ENCODE measurements around the gene CCDC177.
"Not testable (repeated sequence)": the region's sequence is repeated elsewhere in the genome, so short reads cannot be mapped to it uniquely, and the experiment has no call there.

The CCDC177 gene

GRCh38 chr14:69599431-69599830, 24.8 kb upstream of the CCDC177 start:
- not testable (repeated sequence) for DNase-seq

GRCh38 chr14:69595336-69595735, 20.7 kb upstream of the CCDC177 start:
- no peak for DNase-seq

- no peak for DNase-seq
Measured at GRCh38 chr14:69594846-69595245, 20.2 kb upstream of the CCDC177 start.

- DNase-seq: no peak
Measured at GRCh38 chr14:69593018-69593677, 18.5 kb upstream of the CCDC177 start.

GRCh38 chr14:69591317-69591716, 16.6 kb upstream of the CCDC177 start:
- DNase-seq: no peak

- DNase-seq: no peak
Measured at GRCh38 chr14:69587389-69587788, 12.7 kb upstream of the CCDC177 start.

GRCh38 chr14:69586404-69586803, 11.7 kb upstream of the CCDC177 start:
- DNase-seq: no peak

- DNase-seq: no peak
Measured at GRCh38 chr14:69584389-69584788, 9.7 kb upstream of the CCDC177 start.

GRCh38 chr14:69582829-69583228, 8.2 kb upstream of the CCDC177 start:
- DNase-seq: no peak

GRCh38 chr14:69582212-69582611, 7.5 kb upstream of the CCDC177 start:
- DNase-seq: no peak

GRCh38 chr14:69581316-69581935, 6.8 kb upstream of the CCDC177 start:
- DNase-seq: no peak

GRCh38 chr14:69580009-69580577, 5.4 kb upstream of the CCDC177 start:
- DNase-seq: peak; percentile 34

GRCh38 chr14:69579476-69579875, 4.8 kb upstream of the CCDC177 start:
- no peak for DNase-seq

GRCh38 chr14:69574954-69575295, 254 bp upstream of the CCDC177 start:
- DNase-seq: no peak

- peak; percentile 36 for DNase-seq
Measured at GRCh38 chr14:69573831-69574262, 824 bp downstream of the CCDC177 start.

GRCh38 chr14:69573205-69573830, 1.4 kb downstream of the CCDC177 start:
- no peak for DNase-seq

- no peak for DNase-seq
Measured at GRCh38 chr14:69572841-69573135, 1.9 kb downstream of the CCDC177 start.

GRCh38 chr14:69572030-69572840, 2.4 kb downstream of the CCDC177 start:
- DNase-seq: peak; percentile 20

- peak; percentile 10 for DNase-seq
Measured at GRCh38 chr14:69571449-69572029, 3.1 kb downstream of the CCDC177 start.

- DNase-seq: no peak
Measured at GRCh38 chr14:69570836-69571330, 3.8 kb downstream of the CCDC177 start.

- DNase-seq: no peak
Measured at GRCh38 chr14:69569859-69570258, 4.8 kb downstream of the CCDC177 start.

- no peak for DNase-seq
Measured at GRCh38 chr14:69567563-69567962, 7.1 kb downstream of the CCDC177 start.

- no peak for DNase-seq
Measured at GRCh38 chr14:69561893-69562292, 12.8 kb downstream of the CCDC177 start.
